Breast epithelium (tissue), 4 donors: ENCODE results near the gene JPH3. TPM values are rescaled to one million over a fixed set of nuclear protein-coding genes. Genes with fewer than 3 reads are reported as not detected.

Experiments
- DNase-seq, 2 donors: peaks; one replicate each; pipeline ENCODE4 v3.0.0-alpha.2; 2019; ENCODE audit warnings: low spot score in 2 of 2
- H3K27ac ChIP-seq, 2 donors: fragments of 200-600 bp; sonication (generic) in 1 of 2; one replicate each; pipeline ENCODE4 v1.5.1; 2016 to 2019; ENCODE audit warnings: mild to moderate bottlenecking in 1 of 2
- H3K27me3 ChIP-seq, 2 donors: fragments of 200-600 bp; sonication (generic) in 1 of 2; one replicate each; pipeline versions ENCODE4 v1.5.1 to v1.6.0; 2017 to 2019; ENCODE audit warnings: control low read depth in 1 of 2, mild to moderate bottlenecking in 1 of 2
- H3K36me3 ChIP-seq: fragments of 200-600 bp; one replicate; pipeline ENCODE4 v1.5.1; 2019
- H3K4me1 ChIP-seq, 2 donors: fragments of 200-600 bp; sonication (generic); one replicate each; pipeline ENCODE4 v1.5.1; 2016 to 2019; ENCODE audit warnings: control low read depth in 1 of 2
- H3K4me3 ChIP-seq, 3 donors: fragments of 200-600 bp; sonication (generic); 1 replicate in 2 of 3; 2 replicates in 1 of 3; pipeline ENCODE4 v1.5.1; 2016 to 2019; ENCODE audit warnings: mild to moderate bottlenecking in 3 of 3, moderate library complexity in 2 of 3
- H3K9me3 ChIP-seq, 2 donors: fragments of 200-600 bp; sonication (generic) in 1 of 2; one replicate each; pipeline ENCODE4 v1.5.1; 2016 to 2019; ENCODE audit warnings: control low read depth in 1 of 2
- CTCF ChIP-seq, 3 donors: fragments of 450-650 bp; IDR thresholded peaks; one replicate each; pipeline ENCODE4 v1.5.1; 2016 to 2017; ENCODE audit warnings: antibody characterized with exemption in 3 of 3, mild to moderate bottlenecking in 3 of 3, moderate library complexity in 3 of 3
- POLR2A ChIP-seq: fragments of 450-650 bp; IDR thresholded peaks from one replicate; pipeline ENCODE4 v1.6.1; 2016; ENCODE audit warnings: antibody characterized with exemption, mild to moderate bottlenecking, moderate library complexity
- POLR2AphosphoS5 ChIP-seq, 3 donors: sonication (generic); formaldehyde crosslinking; IDR thresholded peaks; one replicate each; pipeline ENCODE4 v1.6.1; 2017; ENCODE audit warnings: antibody characterized with exemption in 3 of 3
- intact Hi-C: fragments of 100-400 bp; cut with DNase I; formaldehyde crosslinking; loops from one replicate; pipeline ENCODE4 v1.15.1; 2023; ENCODE audit warnings: low total_unique reads
- total RNA-seq, 3 donors: library from RNA; depleted of rRNA; stranded (reverse); fragments of >200 nt; gene quantifications; one replicate each; pipeline ENCODE4 v1.1.0, GENCODE V29; 2016

JPH3 gene
- total RNA-seq, 3 donors from 2014 or later: 0.33 TPM; not detected in 2

DNA sequence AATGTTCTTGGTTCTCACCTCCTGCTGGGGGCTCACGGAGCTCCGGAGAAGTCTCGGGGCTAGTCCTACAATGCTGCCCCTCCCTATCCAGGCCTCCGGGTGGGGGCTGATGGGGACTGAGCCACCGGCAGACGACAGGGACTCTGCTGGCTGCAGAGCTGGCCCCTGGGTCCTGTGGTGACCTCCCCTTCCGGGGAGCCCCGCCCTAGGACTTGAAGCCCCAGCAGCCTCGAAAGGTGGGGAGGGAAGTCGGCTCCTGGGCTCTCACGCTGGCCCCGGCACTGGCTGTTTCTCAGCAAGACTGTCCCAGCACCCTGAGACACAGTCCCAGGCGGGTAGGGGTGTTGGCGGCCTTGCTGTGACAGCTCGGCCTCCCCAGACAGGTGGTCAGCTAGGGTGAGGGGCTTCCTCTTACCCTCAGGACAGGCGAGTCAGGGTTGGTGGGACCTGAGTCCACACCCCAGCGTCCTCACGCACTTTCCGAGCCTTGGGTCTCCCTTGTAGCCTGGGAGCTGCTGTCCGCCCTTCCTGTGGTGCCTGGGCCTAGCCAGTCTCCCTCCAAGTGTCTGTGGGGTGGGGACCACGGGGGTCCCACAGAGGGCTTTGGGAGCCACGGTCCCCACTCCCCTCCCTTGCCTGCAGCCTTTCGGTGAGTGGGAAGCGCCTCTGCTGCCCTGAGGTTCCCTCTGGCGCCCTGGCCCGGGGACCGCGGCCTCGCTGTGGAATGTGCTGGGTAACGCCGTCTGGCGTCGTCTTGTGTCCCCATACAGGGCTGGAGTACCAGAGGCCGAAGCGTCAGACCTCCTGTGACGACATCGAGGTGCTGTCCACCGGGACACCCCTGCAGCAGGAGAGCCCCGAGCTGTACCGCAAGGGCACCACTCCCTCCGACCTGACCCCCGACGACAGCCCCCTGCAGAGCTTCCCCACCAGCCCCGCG lies 86.8 kb downstream of the JPH3 start:
- intact Hi-C loops: loop anchor here (5.0 kb wide), 1 partner anchor 1797 kb away; no protein-coding TSS in a partner anchor
- Histone ChIP-seq H3K9me3 (no peaks in the 10 kb centered on the region), H3K27ac (no peak overlapping the region), H3K4me3 (no peak overlapping the region), H3K27me3 (peaks cover 3 to 77% of the 10 kb centered on the region in 2 donors), H3K4me1 (no peaks in the 10 kb centered on the region), H3K36me3 (no peaks in the 10 kb centered on the region)
- DNase-seq: no peak
- TF ChIP-seq CTCF (IDR thresholded peaks at IDR 0.05) (no peak), POLR2AphosphoS5 (IDR thresholded peaks at IDR 0.05) (no peak), POLR2A (no peak)

- Histone ChIP-seq H3K4me1 (no peaks in the 10 kb centered on the region), H3K9me3 (no peaks in the 10 kb centered on the region), H3K4me3 (no peak overlapping the region), H3K27me3 (peaks cover 3 to 68% of the 10 kb centered on the region in 2 donors), H3K27ac (no peak overlapping the region), H3K36me3 (no peaks in the 10 kb centered on the region)
- intact Hi-C loops: loop anchor here (2.0 to 5.0 kb wide), 2 partner anchors 51 to 1798 kb away; no protein-coding TSS in a partner anchor
- no peak for TF ChIP-seq CTCF (IDR thresholded peaks at IDR 0.05)
- no peak for TF ChIP-seq POLR2A
- TF ChIP-seq POLR2AphosphoS5 (IDR thresholded peaks at IDR 0.05): no peak
- DNase-seq: no peak
Observed at GRCh38 chr16:87689956-87690465, 87.7 kb downstream of the JPH3 start.

GRCh38 chr16:87690911-87691685 lies 88.8 kb downstream of the JPH3 start:
- no peak for TF ChIP-seq POLR2A

GRCh38 chr16:87691686-87692079 lies 89.4 kb downstream of the JPH3 start:
- intact Hi-C loops: loop anchor here (2.0 kb wide), 1 partner anchor 49 kb away; no protein-coding TSS in a partner anchor
- H3K27me3 ChIP-seq: peaks cover 0 to 51% of the 10 kb centered on the region in 2 donors

More at GRCh38 chr16:87690911-87691685, 88.8 kb downstream of the JPH3 start:
- Histone ChIP-seq H3K9me3 (no peaks in the 10 kb centered on the region), H3K4me3 (no peak overlapping the region), H3K36me3 (no peaks in the 10 kb centered on the region), H3K27ac (no peak overlapping the region), H3K4me1 (no peaks in the 10 kb centered on the region), H3K27me3 (peaks cover 0 to 57% of the 10 kb centered on the region in 2 donors)
- intact Hi-C loops: loop anchor here (2.0 kb wide), 1 partner anchor 50 kb away; no protein-coding TSS in a partner anchor
- DNase-seq: no peak

More at GRCh38 chr16:87691686-87692079, 89.4 kb downstream of the JPH3 start:
- no peak for DNase-seq
- Histone ChIP-seq H3K27ac (no peak overlapping the region), H3K4me3 (no peak overlapping the region), H3K36me3 (no peaks in the 10 kb centered on the region), H3K9me3 (no peaks in the 10 kb centered on the region), H3K4me1 (no peaks in the 10 kb centered on the region)
- TF ChIP-seq POLR2A (no peak), CTCF (IDR thresholded peaks at IDR 0.05) (no peak), POLR2AphosphoS5 (IDR thresholded peaks at IDR 0.05) (no peak)
